HepG2 (cell line): ENCODE results near the gene HCFC1R1. TPM values are rescaled to one million over a fixed set of nuclear protein-coding genes. Genes with fewer than 3 reads are reported as not detected.

Source experiments
- HMGXB3 ChIP-seq: sonication (generic); formaldehyde crosslinking; IDR thresholded peaks from 2 replicates; pipeline ENCODE4 v1.4.0; 2020; ENCODE audit warnings: missing genetic modification reagents, borderline replicate concordance
- HNRNPLL ChIP-seq: fragments of 200-400 bp; formaldehyde crosslinking; IDR thresholded peaks from 2 replicates; pipeline ENCODE4 v1.6.1; 2017; ENCODE audit warnings: mild to moderate bottlenecking, low read depth, low read length; ENCODE audit not compliant: poor library complexity, severe bottlenecking
- IKZF4 ChIP-seq: sonication (generic); formaldehyde crosslinking; IDR thresholded peaks from 2 replicates; pipeline ENCODE4 v1.5.1; 2020; ENCODE audit warnings: borderline replicate concordance, mild to moderate bottlenecking, low read depth, missing genetic modification reagents; ENCODE audit errors: not compliant biosample characterization
- ISX ChIP-seq: sonication (generic); formaldehyde crosslinking; conservative IDR thresholded peaks from 2 replicates; pipeline ENCODE4 v1.5.0; 2020; ENCODE audit warnings: missing genetic modification reagents
- MAX ChIP-seq: IDR thresholded peaks from 2 replicates; pipeline ENCODE4 v1.6.1; 2012; ENCODE audit warnings: inconsistent platforms
- MLLT10 ChIP-seq: sonication (generic); formaldehyde crosslinking; IDR thresholded peaks from 2 replicates; pipeline ENCODE4 v1.4.0; 2020; ENCODE audit warnings: missing genetic modification reagents
- RCOR2 ChIP-seq: IDR thresholded peaks from 2 replicates; pipeline ENCODE4 v1.6.1; 2016; ENCODE audit warnings: missing biosample characterization, missing genetic modification reagents
- RNF2 ChIP-seq: fragments of 450-650 bp; conservative IDR thresholded peaks from 2 replicates; pipeline ENCODE4 v1.6.1; 2016; ENCODE audit warnings: low read depth
- SETDB1 ChIP-seq: sonication (generic); formaldehyde crosslinking; IDR thresholded peaks from 2 replicates; pipeline ENCODE4 v1.5.1; 2020; ENCODE audit warnings: missing genetic modification reagents, mild to moderate bottlenecking, borderline replicate concordance
- SIN3B ChIP-seq: fragments of 150-350 bp; IDR thresholded peaks from 2 replicates; pipeline ENCODE4 v1.6.1; 2014; ENCODE audit warnings: low read length
- SNAPC2 ChIP-seq: sonication (generic); formaldehyde crosslinking; IDR thresholded peaks from 2 replicates; pipeline ENCODE4 v1.8.1; 2022; ENCODE audit warnings: mild to moderate bottlenecking, missing genetic modification reagents
- TAF15 ChIP-seq: fragments of 200-400 bp; formaldehyde crosslinking; IDR thresholded peaks from one replicate; pipeline ENCODE4 v1.6.1; 2018; ENCODE audit warnings: mild to moderate bottlenecking, low read depth, low read length; ENCODE audit not compliant: poor library complexity, severe bottlenecking
- THAP8 ChIP-seq: sonication (generic); formaldehyde crosslinking; IDR thresholded peaks from 2 replicates; pipeline ENCODE4 v1.5.1; 2020; ENCODE audit warnings: missing genetic modification reagents, mild to moderate bottlenecking, borderline replicate concordance
- ZKSCAN1 ChIP-seq: fragments of 150-350 bp; IDR thresholded peaks from 2 replicates; pipeline ENCODE4 v1.6.1; 2014; ENCODE audit warnings: low read length
- ZNF136 ChIP-seq: sonication (generic); formaldehyde crosslinking; IDR thresholded peaks from 2 replicates; pipeline ENCODE4 v1.8.1; 2022; ENCODE audit warnings: low read depth, mild to moderate bottlenecking, moderate library complexity, missing genetic modification reagents
- ZNF460 ChIP-seq: sonication (generic); formaldehyde crosslinking; IDR thresholded peaks from 2 replicates; pipeline ENCODE4 v1.5.1; 2020; ENCODE audit warnings: missing genetic modification reagents, mild to moderate bottlenecking, borderline replicate concordance
- ZNF775 ChIP-seq: sonication (generic); formaldehyde crosslinking; IDR thresholded peaks from 2 replicates; pipeline ENCODE4 v1.4.0; 2020; ENCODE audit warnings: missing genetic modification reagents, mild to moderate bottlenecking, moderate library complexity, borderline replicate concordance
- ZNF792 ChIP-seq: IDR thresholded peaks from 2 replicates; pipeline ENCODE4 v1.6.1; 2016
- polyA plus RNA-seq, 8 experiments: library from polyadenylated mRNA; depleted of rRNA in 3 of 8; stranded (reverse) in 7 of 8; unstranded in 1 of 8; fragments of >200 nt; fragmentation: Illumina TruSeq in 4 of 8; extraction: Trizol in 4 of 8; gene quantifications; 2 replicates each; pipeline versions ENCODE4 v1.2.1 to v1.2.3, GENCODE V29; 2011 to 2016; ENCODE audit warnings: low read depth in 4 of 8, missing spikeins in 1 of 8, mixed read lengths in 1 of 8; ENCODE audit not compliant: insufficient read depth in 1 of 8
- total RNA-seq, 5 experiments: library from RNA; depleted of rRNA; stranded (reverse); fragments of >200 nt; fragmentation: Illumina TruSeq; extraction: Trizol; gene quantifications; 2 replicates each; pipeline ENCODE4 v1.2.3, GENCODE V29; 2016; ENCODE audit warnings: low read depth in 1 of 5
- TF ChIP-seq, protein P1 (sequence below): IDR thresholded peaks from 2 replicates; pipeline ENCODE4 v1.6.1; 2012; ENCODE audit warnings: low read length, improper control_type of control experiment

HCFC1R1 gene
- total and polyA plus RNA-seq, 2 of the 13 experiments (the other 11 are each of a cell fraction or from before 2014, with no cell fraction given): 13.8 to 16.1 TPM

- TF ChIP-seq THAP8 (CRISPR knock-in tag) (no peak), SETDB1 (CRISPR knock-in tag) (no peak), ZKSCAN1 (no peak), HNRNPLL (peak; percentile 22), MLLT10 (CRISPR knock-in tag) (no peak), MAX (peak; percentile 71), ZNF460 (CRISPR knock-in tag) (no peak), SIN3B (no peak), RNF2 (no peak), HMGXB3 (CRISPR knock-in tag) (no peak), ZNF792 (CRISPR knock-in tag) (no peak), ISX (no peak), ZNF136 (no peak), ZNF775 (peak; percentile 70), SNAPC2 (no peak), RCOR2 (CRISPR knock-in tag) (no peak), TAF15 (no peak), IKZF4 (CRISPR knock-in tag) (no peak)
- TF ChIP-seq, protein P1, sequence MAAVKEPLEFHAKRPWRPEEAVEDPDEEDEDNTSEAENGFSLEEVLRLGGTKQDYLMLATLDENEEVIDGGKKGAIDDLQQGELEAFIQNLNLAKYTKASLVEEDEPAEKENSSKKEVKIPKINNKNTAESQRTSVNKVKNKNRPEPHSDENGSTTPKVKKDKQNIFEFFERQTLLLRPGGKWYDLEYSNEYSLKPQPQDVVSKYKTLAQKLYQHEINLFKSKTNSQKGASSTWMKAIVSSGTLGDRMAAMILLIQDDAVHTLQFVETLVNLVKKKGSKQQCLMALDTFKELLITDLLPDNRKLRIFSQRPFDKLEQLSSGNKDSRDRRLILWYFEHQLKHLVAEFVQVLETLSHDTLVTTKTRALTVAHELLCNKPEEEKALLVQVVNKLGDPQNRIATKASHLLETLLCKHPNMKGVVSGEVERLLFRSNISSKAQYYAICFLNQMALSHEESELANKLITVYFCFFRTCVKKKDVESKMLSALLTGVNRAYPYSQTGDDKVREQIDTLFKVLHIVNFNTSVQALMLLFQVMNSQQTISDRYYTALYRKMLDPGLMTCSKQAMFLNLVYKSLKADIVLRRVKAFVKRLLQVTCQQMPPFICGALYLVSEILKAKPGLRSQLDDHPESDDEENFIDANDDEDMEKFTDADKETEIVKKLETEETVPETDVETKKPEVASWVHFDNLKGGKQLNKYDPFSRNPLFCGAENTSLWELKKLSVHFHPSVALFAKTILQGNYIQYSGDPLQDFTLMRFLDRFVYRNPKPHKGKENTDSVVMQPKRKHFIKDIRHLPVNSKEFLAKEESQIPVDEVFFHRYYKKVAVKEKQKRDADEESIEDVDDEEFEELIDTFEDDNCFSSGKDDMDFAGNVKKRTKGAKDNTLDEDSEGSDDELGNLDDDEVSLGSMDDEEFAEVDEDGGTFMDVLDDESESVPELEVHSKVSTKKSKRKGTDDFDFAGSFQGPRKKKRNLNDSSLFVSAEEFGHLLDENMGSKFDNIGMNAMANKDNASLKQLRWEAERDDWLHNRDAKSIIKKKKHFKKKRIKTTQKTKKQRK: no peak
Observed at GRCh38 chr16:3065742-3066439, 42.1 kb upstream of the HCFC1R1 start (continued).
